Keratinocyte (primary cell): Measurements from ENCODE around the gene TMEM266.

Experiments
- CTCF ChIP-seq, 3 experiments: IDR thresholded peaks in 1 of 3; conservative IDR thresholded peaks in 1 of 3; optimal IDR thresholded peaks in 1 of 3; 2 replicates in 2 of 3; 3 replicates in 1 of 3; pipeline versions ENCODE3 to v1.5.1; 2011; ENCODE audit warnings: low read length in 3 of 3, mild to moderate bottlenecking in 3 of 3, moderate library complexity in 2 of 3, control low read depth in 1 of 3, inconsistent platforms in 1 of 3; ENCODE audit not compliant: insufficient read depth in 2 of 3; ENCODE audit errors: extremely low read depth in 1 of 3
- EZH2 ChIP-seq: IDR thresholded peaks from one replicate; pipeline ENCODE4 v1.6.1; 2012; ENCODE audit warnings: inconsistent platforms, mild to moderate bottlenecking, low read length, moderate library complexity

- no peak for TF ChIP-seq CTCF (optimal IDR thresholded peaks at IDR 0.05 in 1 of 3, IDR thresholded peaks at IDR 0.05 in 1 of 3, conservative IDR thresholded peaks at IDR 0.05 in 1 of 3; ENCODE audit: extremely low read depth in 1 of 3, insufficient read depth in 2 of 3, low read length in 3 of 3)
- no peak for TF ChIP-seq EZH2
These were observed 100.8 kb downstream of the TMEM266 start for GRCh38 chr15:76160426-76161152.
